Lung (tissue), 12 donors: Measurements from ENCODE around the gene JPH3. TPM values are rescaled to one million over a fixed set of nuclear protein-coding genes. Genes with fewer than 3 reads are reported as not detected.
A peak's percentile ranks its signal among the peaks of the same experiment; 100 is the strongest.

ENCODE experiments used
- ATAC-seq: fragments of 200-7000 bp; cut with Tn5 transposase; one replicate; pipeline ENCODE4 v1.9.1; 2020; ENCODE audit warnings: moderate number of reproducible peaks; ENCODE audit not compliant: insufficient read depth, low FRiP score
- DNase-seq, 3 donors: peaks; one replicate each; pipeline ENCODE4 v3.0.0-alpha.2; 2013 to 2017
- H3K27ac ChIP-seq, 2 donors: one replicate each; pipeline ENCODE4 v1.5.1; 2013; ENCODE audit warnings: mild to moderate bottlenecking in 2 of 2, moderate library complexity in 2 of 2, control low read depth in 1 of 2, inconsistent platforms in 1 of 2, low read depth in 1 of 2, low read length in 1 of 2
- H3K27me3 ChIP-seq, 3 donors: one replicate each; pipeline ENCODE4 v1.5.1; 2013; ENCODE audit warnings: low read length in 2 of 3; ENCODE audit not compliant: control insufficient read depth in 3 of 3, insufficient read depth in 3 of 3
- H3K36me3 ChIP-seq, 4 donors: one replicate each; pipeline ENCODE4 v1.5.1; 2013; ENCODE audit warnings: low read length in 4 of 4, mild to moderate bottlenecking in 1 of 4, moderate library complexity in 1 of 4; ENCODE audit not compliant: control insufficient read depth in 4 of 4, insufficient read depth in 4 of 4
- H3K4me1 ChIP-seq, 5 donors: one replicate each; pipeline ENCODE4 v1.5.1; 2013; ENCODE audit warnings: low read length in 5 of 5, mild to moderate bottlenecking in 2 of 5, moderate library complexity in 1 of 5; ENCODE audit not compliant: control insufficient read depth in 5 of 5, insufficient read depth in 5 of 5
- H3K4me3 ChIP-seq: one replicate; pipeline ENCODE4 v1.5.1; 2013; ENCODE audit warnings: mild to moderate bottlenecking, control low read depth, moderate library complexity
- H3K9ac ChIP-seq, 2 donors: one replicate each; pipeline ENCODE4 v1.5.1; 2013; ENCODE audit warnings: low read length in 2 of 2, control low read depth in 1 of 2; ENCODE audit not compliant: insufficient read depth in 1 of 2
- H3K9me3 ChIP-seq, 4 donors: one replicate each; pipeline ENCODE4 v1.5.1; 2013; ENCODE audit warnings: low read length in 3 of 4, mild to moderate bottlenecking in 1 of 4, moderate library complexity in 1 of 4; ENCODE audit not compliant: control insufficient read depth in 4 of 4, insufficient read depth in 3 of 4
- CTCF ChIP-seq: IDR thresholded peaks from 2 replicates; pipeline ENCODE4 v1.5.1; 2012; ENCODE audit warnings: mild to moderate bottlenecking; ENCODE audit errors: control extremely low read depth, extremely low read depth
- WGBS, 2 donors: extraction: QIAGEN DNeasy Blood & Tissue Kit; methylation state at CpG; one replicate each; pipeline ENCODE4 v1.1.7; 2013; 5-methylcytosine and 5-hydroxymethylcytosine counted together
- polyA plus RNA-seq, 2 donors: library from polyadenylated mRNA; stranded (reverse); fragments of 200-250 nt; gene quantifications; one replicate each; pipeline ENCODE4 v1.2.1, GENCODE V29; 2013
- total RNA-seq, 2 donors: library from RNA; depleted of rRNA in 1 of 2; stranded (reverse); fragments of >200 nt in 1 of 2; gene quantifications; one replicate each; pipeline ENCODE4 v1.2.1, GENCODE V29; 2014 to 2021
- donor health status: control.
- donor health status: control.
- donor health status: Bipolar disorder and iron deficiency.
- donor health status: healthy.
- donor health status: DM: yes; HTN: yes; CAD: no.

Gene JPH3
- total and polyA plus RNA-seq, 4 donors: 0.04 to 0.68 (median 0.13) TPM

GRCh38 chr16:87674419-87674818 is 72.1 kb downstream of the JPH3 start:
- Histone ChIP-seq H3K27me3 (no peaks in the 10 kb centered on the region), H3K9me3 (no peaks in the 10 kb centered on the region), H3K4me1 (no peaks in the 10 kb centered on the region), H3K9ac (no peak overlapping the region), H3K36me3 (no peaks in the 10 kb centered on the region), H3K4me3 (no peak overlapping the region), H3K27ac (no peak overlapping the region)
- no peak for DNase-seq
- 69 to 79% methylated on average over 5 of the region's 5 CpGs for WGBS, 2 donors
- no peak for TF ChIP-seq CTCF
- ATAC-seq: no peak

DNA sequence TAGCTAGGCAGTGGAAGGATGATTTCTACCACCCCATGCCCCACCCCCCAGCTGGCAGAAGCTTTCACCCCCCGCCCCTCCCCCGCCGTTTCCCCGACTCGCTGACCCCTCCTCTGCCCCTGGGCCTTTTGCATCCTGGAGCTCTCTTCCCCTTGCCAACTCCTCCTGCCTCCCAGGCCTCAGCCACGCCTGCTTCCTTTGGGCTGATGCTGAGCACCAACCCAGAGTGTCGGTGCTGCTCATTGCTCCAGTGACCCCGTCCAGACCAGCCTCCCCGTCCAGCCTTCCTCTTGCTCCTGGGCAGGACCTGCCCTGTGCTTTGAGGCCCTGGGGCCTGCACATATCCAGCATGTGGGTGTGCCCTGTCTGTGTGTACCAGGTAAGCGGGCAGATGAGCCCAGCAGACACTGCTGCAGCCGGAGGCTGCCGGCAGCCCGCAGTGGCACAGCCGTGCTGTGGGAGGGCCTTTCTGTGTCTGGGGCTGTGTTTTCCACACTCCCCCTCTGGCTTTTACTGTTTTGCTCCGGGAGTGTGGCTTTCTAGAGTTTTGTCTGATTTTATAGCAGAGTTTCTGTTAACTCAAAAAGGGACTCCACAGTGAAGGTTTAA is 72.9 kb downstream of the JPH3 start:
- no peak overlapping the region for H3K27ac ChIP-seq
- WGBS, 2 donors: 37 to 54% methylated on average over 15 of the region's 15 CpGs
- H3K4me1 ChIP-seq: no peaks in the 10 kb centered on the region
- TF ChIP-seq CTCF: no peak
- H3K27me3 ChIP-seq: no peaks in the 10 kb centered on the region
- H3K9me3 ChIP-seq: no peaks in the 10 kb centered on the region
- no peak overlapping the region for H3K9ac ChIP-seq
- DNase-seq (peak in 2 of 3 donors; percentile 6 to 12), ATAC-seq (no peak)
- H3K4me3 ChIP-seq: no peak overlapping the region
- H3K36me3 ChIP-seq: no peaks in the 10 kb centered on the region

DNA sequence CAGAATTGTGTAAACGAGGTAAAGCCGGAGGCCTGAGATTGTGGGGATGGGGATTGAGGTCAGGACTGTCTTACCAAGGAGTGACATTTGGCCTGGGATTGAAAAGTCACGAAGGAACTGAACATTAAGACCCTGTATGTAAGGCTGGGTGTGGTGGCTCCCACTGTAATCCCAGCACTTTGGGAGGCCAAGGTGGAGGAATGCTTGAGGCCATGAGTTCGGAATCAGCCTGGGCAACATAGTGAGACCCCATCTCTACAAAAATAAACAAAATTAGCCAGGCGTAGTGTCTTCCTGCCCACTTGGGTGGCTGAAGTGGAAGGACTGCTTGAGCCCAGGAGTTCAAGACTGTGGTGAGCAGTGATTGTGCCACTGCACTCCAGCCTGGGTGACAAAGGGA is 75.5 kb downstream of the JPH3 start:
- Histone ChIP-seq H3K27me3 (no peaks in the 10 kb centered on the region), H3K9ac (no peak overlapping the region), H3K36me3 (no peaks in the 10 kb centered on the region), H3K27ac (no peak overlapping the region), H3K9me3 (no peaks in the 10 kb centered on the region), H3K4me3 (no peak overlapping the region), H3K4me1 (peaks cover 0 to 3% (median 0%) of the 10 kb centered on the region in 5 donors)
- TF ChIP-seq CTCF: no peak
- ATAC-seq: no peak
- DNase-seq: no peak
- 81 to 90% methylated on average over 5 of the region's 5 CpGs for WGBS, 2 donors

- TF ChIP-seq CTCF: no peak
- Histone ChIP-seq H3K27me3 (no peaks in the 10 kb centered on the region), H3K27ac (no peak overlapping the region), H3K9me3 (no peaks in the 10 kb centered on the region), H3K36me3 (no peaks in the 10 kb centered on the region), H3K4me1 (peaks cover 0 to 3% (median 0%) of the 10 kb centered on the region in 5 donors), H3K9ac (no peak overlapping the region), H3K4me3 (no peak overlapping the region)
- WGBS, 2 donors: 39 to 60% methylated on average over 14 of the region's 14 CpGs
- DNase-seq (peak in 2 of 3 donors; percentile 29 to 33), ATAC-seq (no peak)
These were observed 76.3 kb downstream of the JPH3 start for GRCh38 chr16:87678618-87679017.
